Measurements from ENCODE around the gene TGFBR2.
A peak's percentile ranks its signal among the peaks of the same experiment; 100 is the strongest.

Gene TGFBR2

GRCh38 chr3:30602946-30603345 lies 3.5 kb upstream of the TGFBR2 start:
- DNase-seq (ENCODE audit: low read depth in 3 of 3), result no peak

- no peak for DNase-seq (ENCODE audit: low read depth in 3 of 3)
Measured at GRCh38 chr3:30604093-30604492, 2.3 kb upstream of the TGFBR2 start.

GRCh38 chr3:30604558-30604957 lies 1.8 kb upstream of the TGFBR2 start:
- DNase-seq (ENCODE audit: low read depth in 3 of 3), result no peak

- no peak for DNase-seq (ENCODE audit: low read depth in 3 of 3)
Measured at GRCh38 chr3:30605005-30605404, 1.4 kb upstream of the TGFBR2 start.

- DNase-seq (ENCODE audit: low read depth in 3 of 3), result no peak
Measured at GRCh38 chr3:30605706-30606300, 598 bp upstream of the TGFBR2 start.

- DNase-seq (ENCODE audit: low read depth in 3 of 3), result peak; percentile 51 to 59 (median 53)
Measured at GRCh38 chr3:30607032-30607833, 832 bp downstream of the TGFBR2 start.

- DNase-seq (ENCODE audit: low read depth in 3 of 3), result no peak
Measured at GRCh38 chr3:30608598-30608947, 2.2 kb downstream of the TGFBR2 start.

GRCh38 chr3:30609930-30610701 lies 3.7 kb downstream of the TGFBR2 start:
- DNase-seq (ENCODE audit: low read depth in 3 of 3), result no peak

- no peak for DNase-seq (ENCODE audit: low read depth in 3 of 3)
Measured at GRCh38 chr3:30610702-30611368, 4.4 kb downstream of the TGFBR2 start.

- no peak for DNase-seq (ENCODE audit: low read depth in 3 of 3)
Measured at GRCh38 chr3:30611613-30612436, 5.4 kb downstream of the TGFBR2 start.

- DNase-seq (ENCODE audit: low read depth in 3 of 3), result no peak
Measured at GRCh38 chr3:30612437-30613132, 6.2 kb downstream of the TGFBR2 start.

- DNase-seq (ENCODE audit: low read depth in 3 of 3), result no peak
Measured at GRCh38 chr3:30613133-30613825, 6.9 kb downstream of the TGFBR2 start.

- no peak for DNase-seq (ENCODE audit: low read depth in 3 of 3)
Measured at GRCh38 chr3:30614373-30614772, 8.0 kb downstream of the TGFBR2 start.

GRCh38 chr3:30614943-30615342 lies 8.5 kb downstream of the TGFBR2 start:
- no peak for DNase-seq (ENCODE audit: low read depth in 3 of 3)

GRCh38 chr3:30615615-30616346 lies 9.4 kb downstream of the TGFBR2 start:
- DNase-seq (ENCODE audit: low read depth in 3 of 3), result no peak

GRCh38 chr3:30616347-30617027 lies 10.1 kb downstream of the TGFBR2 start:
- DNase-seq (ENCODE audit: low read depth in 3 of 3), result no peak

- no peak for DNase-seq (ENCODE audit: low read depth in 3 of 3)
Measured at GRCh38 chr3:30617069-30617468, 10.7 kb downstream of the TGFBR2 start.

GRCh38 chr3:30617653-30618052 lies 11.3 kb downstream of the TGFBR2 start:
- DNase-seq (ENCODE audit: low read depth in 3 of 3), result no peak

GRCh38 chr3:30618526-30618925 lies 12.1 kb downstream of the TGFBR2 start:
- DNase-seq (ENCODE audit: low read depth in 3 of 3), result no peak
